GM19452 (cell line): Measurements from ENCODE around the gene CD36.

Experiments used
- ATAC-seq: cut with Tn5 transposase; IDR thresholded peaks from one replicate; pipeline ENCODE4 v1.9.1; 2021; ENCODE audit not compliant: unreplicated experiment

The CD36 gene

GRCh38 chr7:80623503-80624252 lies 14.8 kb upstream of the CD36 start:
- ATAC-seq = no peak

DNA sequence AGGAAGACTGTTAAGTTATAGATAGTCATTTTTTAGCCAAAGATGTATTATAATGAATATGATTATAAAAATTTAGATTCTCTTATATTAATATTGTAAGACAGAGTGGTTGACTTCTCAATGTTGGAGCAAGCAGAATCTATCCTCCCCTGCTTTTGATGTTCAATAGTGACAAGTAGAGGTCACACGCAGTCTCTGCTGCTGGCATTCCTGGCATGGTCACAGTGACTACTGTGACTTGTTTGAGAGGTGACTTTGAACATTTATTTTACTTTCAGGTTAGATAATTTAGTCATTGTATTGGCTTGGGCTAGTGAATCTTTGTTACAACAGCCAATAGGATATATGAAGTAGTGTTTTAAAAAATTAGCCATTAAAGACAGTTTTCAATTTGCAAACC lies 13.7 kb upstream of the CD36 start:
- ATAC-seq = no peak

- no peak for ATAC-seq
Observed at GRCh38 chr7:80629023-80629422, 9.4 kb upstream of the CD36 start.

- ATAC-seq = no peak
Observed at GRCh38 chr7:80630608-80631405, 7.6 kb upstream of the CD36 start.

DNA sequence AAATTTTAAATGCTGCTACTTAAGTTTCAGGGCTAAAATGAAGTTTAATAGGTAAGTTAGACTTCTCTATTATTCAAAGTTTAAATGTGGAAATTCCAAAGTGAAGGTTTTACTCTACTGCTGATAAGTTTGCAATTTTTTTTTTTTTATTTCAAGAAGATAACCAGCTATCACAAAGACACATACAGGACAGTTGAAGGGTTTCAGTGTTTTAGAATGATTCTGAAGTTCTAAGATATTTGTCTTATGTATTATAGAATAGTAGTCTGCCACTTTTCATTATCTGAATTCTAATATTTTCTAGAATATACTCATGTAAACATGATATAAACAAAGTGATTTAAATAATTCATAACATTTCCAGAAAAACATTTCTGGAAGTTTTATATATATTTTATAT lies 7.0 kb upstream of the CD36 start:
- no peak for ATAC-seq

DNA sequence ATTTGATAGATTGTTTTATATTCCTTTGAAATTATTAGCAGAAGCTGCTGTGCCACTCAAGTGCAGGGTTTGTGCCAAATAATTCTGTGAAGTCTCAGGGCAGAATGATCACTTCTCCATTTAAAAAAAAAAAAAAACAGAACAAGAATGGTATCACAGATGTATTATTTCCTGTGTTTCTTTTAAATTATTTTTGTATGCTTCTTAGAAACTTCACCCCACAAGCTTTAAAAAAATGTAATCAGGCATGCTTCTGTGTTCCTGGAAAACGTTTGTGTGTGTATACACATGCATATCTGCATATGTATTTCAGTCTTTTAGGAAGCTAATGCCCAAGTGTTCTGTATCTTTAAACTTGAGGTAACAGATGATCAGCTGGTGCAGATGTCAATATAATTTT lies 6.3 kb upstream of the CD36 start:
- no peak for ATAC-seq

DNA sequence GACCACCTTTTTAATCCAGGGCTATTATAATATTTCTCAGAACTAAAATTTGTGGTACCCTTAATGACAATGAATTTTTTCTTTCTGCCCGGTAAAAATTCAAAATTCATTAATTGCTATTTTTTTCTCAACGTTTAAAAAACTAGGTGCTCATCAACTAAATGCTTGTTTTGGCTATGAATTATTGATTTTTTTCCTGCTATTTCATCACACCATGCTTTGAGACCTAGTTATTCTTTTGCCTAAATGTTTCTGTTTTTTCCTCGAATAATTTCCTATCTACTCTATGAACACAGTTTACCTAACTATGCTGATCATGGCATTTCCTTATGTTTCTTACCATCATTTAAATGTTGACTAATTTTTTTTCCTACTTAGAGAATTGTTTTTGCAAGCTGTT lies 5.6 kb upstream of the CD36 start:
- ATAC-seq = no peak

GRCh38 chr7:80634505-80634904 lies 3.9 kb upstream of the CD36 start:
- no peak for ATAC-seq

- ATAC-seq = no peak
Observed at GRCh38 chr7:80635533-80635932, 2.9 kb upstream of the CD36 start.

GRCh38 chr7:80635998-80636397 lies 2.4 kb upstream of the CD36 start:
- ATAC-seq = no peak

- ATAC-seq = no peak
Observed at GRCh38 chr7:80636709-80637108, 1.7 kb upstream of the CD36 start.

- ATAC-seq = no peak
Observed at GRCh38 chr7:80637454-80637853, 988 bp upstream of the CD36 start.

GRCh38 chr7:80639011-80639410 lies 569 bp downstream of the CD36 start:
- no peak for ATAC-seq

DNA sequence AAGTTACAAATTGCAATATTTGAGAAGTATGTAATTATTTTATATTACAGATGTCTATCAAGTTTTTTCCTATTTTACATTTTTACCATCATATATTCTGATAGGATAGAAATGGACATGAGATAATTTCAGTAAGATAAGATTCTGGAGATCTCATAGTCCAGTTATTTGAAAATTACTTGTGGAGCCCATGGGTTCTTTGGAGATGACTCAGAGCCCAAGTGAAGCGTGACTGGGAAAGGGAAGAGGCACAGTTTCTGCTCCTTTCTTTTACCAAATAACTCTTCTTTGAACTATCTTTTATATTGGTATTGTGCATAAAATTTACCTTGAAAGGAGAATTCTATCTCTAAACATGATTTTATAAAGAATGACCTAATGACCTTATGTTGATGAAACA lies 2.4 kb downstream of the CD36 start:
- ATAC-seq = no peak

GRCh38 chr7:80641548-80641947 lies 3.1 kb downstream of the CD36 start:
- ATAC-seq = no peak

GRCh38 chr7:80642871-80643270 lies 4.4 kb downstream of the CD36 start:
- no peak for ATAC-seq

- ATAC-seq = no peak
Observed at GRCh38 chr7:80643336-80643915, 5.0 kb downstream of the CD36 start.

GRCh38 chr7:80644054-80644453 lies 5.6 kb downstream of the CD36 start:
- no peak for ATAC-seq

GRCh38 chr7:80646083-80646865 lies 7.8 kb downstream of the CD36 start:
- no peak for ATAC-seq

- ATAC-seq = no peak
Observed at GRCh38 chr7:80647436-80647835, 9.0 kb downstream of the CD36 start.

GRCh38 chr7:80648031-80648600 lies 9.7 kb downstream of the CD36 start:
- no peak for ATAC-seq
